ENCODE data around the gene VSTM4. TPM values are rescaled to one million over a fixed set of nuclear protein-coding genes. Genes with fewer than 3 reads are reported as not detected.

VSTM4 gene
- total RNA-seq, 1 experiment from 2014 or later, result 0.07 TPM

- intact Hi-C loops (cut with micrococcal nuclease), result no loop called here
- DNase-seq (ENCODE audit: low read depth, low spot score) (no peak), ATAC-seq (no peak)
- Histone ChIP-seq H3K9ac (ENCODE audit: low read length) (no peak overlapping the region), H3K4me2 (ENCODE audit: low read length) (no peak overlapping the region), H3K27ac (ENCODE audit: low read depth, low read length) (no peak overlapping the region), H4K20me1 (ENCODE audit: insufficient read depth) (no peaks in the 10 kb centered on the region), H3K36me3 (ENCODE audit: control insufficient read depth in 1 of 2, insufficient read depth in 2 of 2, low read length in 2 of 2) (no peaks in the 10 kb centered on the region), H3K27me3 (ENCODE audit: insufficient read depth, low read length) (peaks cover 30% of the 10 kb centered on the region), H2AFZ (ENCODE audit: low read depth, low read length, poor library complexity, severe bottlenecking) (no peak overlapping the region), H3K9me2 (ENCODE audit: insufficient read depth) (no peaks in the 10 kb centered on the region), H3K4me1 (ENCODE audit: control insufficient read depth in 1 of 2, insufficient read depth in 2 of 2, low read length in 2 of 2) (no peaks in the 10 kb centered on the region), H3K79me2 (ENCODE audit: insufficient read depth, low read length) (no peaks in the 10 kb centered on the region), H3K4me3 (replicated peaks in 1 of 2; ENCODE audit: low read depth in 1 of 2, low read length in 2 of 2) (no peak overlapping the region), H3K9me3 (ENCODE audit: control insufficient read depth in 1 of 2, insufficient read depth in 1 of 2, low read depth in 1 of 2, low read length in 2 of 2) (peaks cover 0 to 6% of the 10 kb centered on the region in 2 experiments; a peak in 2 of 4 replicates)
- ChIA-PET CTCF (no interaction called here), RAD21 (ENCODE audit: low non-redundant PET in 1 of 2, low total read pairs in 2 of 2, uncharacterized antibody in 2 of 2, unreplicated experiment in 2 of 2) (no interaction called here), POLR2A (no interaction called here)
- TF ChIP-seq CEBPB (IDR thresholded peaks at IDR 0.05; ENCODE audit: low read depth) (no peak), SP1 (IDR thresholded peaks at IDR 0.05; ENCODE audit: low read depth) (no peak), RAD21 (IDR thresholded peaks at IDR 0.05; ENCODE audit: low read depth) (no peak), FOSL1 (IDR thresholded peaks at IDR 0.05; ENCODE audit: low read depth) (no peak), ZNF274 (IDR thresholded peaks at IDR 0.05; ENCODE audit: low read depth, low read length) (no peak), ZBTB33 (IDR thresholded peaks at IDR 0.05; ENCODE audit: extremely low read depth, insufficient replicate concordance, low read length) (no peak), POLR2A (IDR thresholded peaks at IDR 0.05; ENCODE audit: borderline replicate concordance, extremely low read depth, insufficient read depth, insufficient read length) (no peak), MAX (IDR thresholded peaks at IDR 0.05) (no peak), POLR2AphosphoS5 (IDR thresholded peaks at IDR 0.05; ENCODE audit: low read depth, low read length) (no peak), ATF3 (IDR thresholded peaks at IDR 0.05) (no peak), EZH2 (IDR thresholded peaks at IDR 0.05) (no peak), CBX3 (IDR thresholded peaks at IDR 0.05; ENCODE audit: low read depth) (no peak), JUND (IDR thresholded peaks at IDR 0.05) (no peak), REST (IDR thresholded peaks at IDR 0.05; ENCODE audit: low read depth) (no peak), ZFX (IDR thresholded peaks at IDR 0.05) (no peak), EGR1 (IDR thresholded peaks at IDR 0.05; ENCODE audit: low read depth) (no peak), SRF (IDR thresholded peaks at IDR 0.05; ENCODE audit: low read depth) (no peak), CTCF (IDR thresholded peaks at IDR 0.05 in 2 of 3, conservative IDR thresholded peaks at IDR 0.05 in 1 of 3; ENCODE audit: borderline replicate concordance in 1 of 3, insufficient read depth in 1 of 3, low read depth in 2 of 3, low read length in 2 of 3) (no peak), EZH2phosphoT487 (IDR thresholded peaks at IDR 0.05; ENCODE audit: borderline replicate concordance) (no peak)
- BruUV-seq (replicated peaks), result no TSS peak
Measured at GRCh38 chr10:49061667-49062066, 53.7 kb downstream of the VSTM4 start.
